ENCODE measurements around the gene TEX29. TPM values are rescaled to one million over a fixed set of nuclear protein-coding genes. Genes with fewer than 3 reads are reported as not detected.

Gene TEX29
- total RNA-seq, 1 experiment from 2014 or later, result not detected

- CTCF ChIA-PET, result no interaction called here
- POLR2A ChIA-PET, result no interaction called here
- intact Hi-C loops (cut with micrococcal nuclease; ENCODE audit: unreplicated experiment) (no loop called here), in situ Hi-C loops (cut with HindIII; ENCODE audit: low pct_unique_long_range_greater_than_20kb, low sequenced_read_pairs) (no loop called here)
- no peaks in the 10 kb centered on the region for H3K36me3 ChIP-seq (ENCODE audit: control insufficient read depth, insufficient read depth, low read length)
- TF ChIP-seq TCF7L2 (IDR thresholded peaks at IDR 0.05; ENCODE audit: low read depth, low read length) (no peak), POLR2AphosphoS5 (IDR thresholded peaks at IDR 0.05; ENCODE audit: low read depth, low read length) (no peak)
- H3K27me3 ChIP-seq (ENCODE audit: control insufficient read depth, insufficient read depth, low read length), result no peaks in the 10 kb centered on the region; the same call in 1 of the 2 replicates
- no TSS peak for BruUV-seq (replicated peaks)
- DNase-seq (ENCODE audit: low read depth, low spot score) (no peak), ATAC-seq (no peak)
- no peaks in the 10 kb centered on the region for H3K4me1 ChIP-seq (ENCODE audit: control insufficient read depth, insufficient read depth, low read length)
- no peaks in the 10 kb centered on the region for H3K9me3 ChIP-seq (ENCODE audit: control insufficient read depth, insufficient read depth, low read depth, low read length)
- H3K27ac ChIP-seq (ENCODE audit: low read length), result no peak overlapping the region
- H3K4me3 ChIP-seq (ENCODE audit: low read depth in 2 of 2, low read length in 2 of 2), result no peak overlapping the region
These were observed 53.0 kb downstream of the TEX29 start for GRCh38 chr13:111373486-111373885.

- CTCF ChIA-PET, result no interaction called here
- Histone ChIP-seq H3K27me3 (ENCODE audit: control insufficient read depth, insufficient read depth, low read length) (no peaks in the 10 kb centered on the region), H3K36me3 (ENCODE audit: control insufficient read depth, insufficient read depth, low read length) (no peaks in the 10 kb centered on the region), H3K9me3 (ENCODE audit: control insufficient read depth, insufficient read depth, low read depth, low read length) (no peaks in the 10 kb centered on the region), H3K4me1 (ENCODE audit: control insufficient read depth, insufficient read depth, low read length) (no peaks in the 10 kb centered on the region), H3K27ac (ENCODE audit: low read length) (no peak overlapping the region), H3K4me3 (ENCODE audit: low read depth in 2 of 2, low read length in 2 of 2) (no peak overlapping the region)
- TF ChIP-seq, protein P1, sequence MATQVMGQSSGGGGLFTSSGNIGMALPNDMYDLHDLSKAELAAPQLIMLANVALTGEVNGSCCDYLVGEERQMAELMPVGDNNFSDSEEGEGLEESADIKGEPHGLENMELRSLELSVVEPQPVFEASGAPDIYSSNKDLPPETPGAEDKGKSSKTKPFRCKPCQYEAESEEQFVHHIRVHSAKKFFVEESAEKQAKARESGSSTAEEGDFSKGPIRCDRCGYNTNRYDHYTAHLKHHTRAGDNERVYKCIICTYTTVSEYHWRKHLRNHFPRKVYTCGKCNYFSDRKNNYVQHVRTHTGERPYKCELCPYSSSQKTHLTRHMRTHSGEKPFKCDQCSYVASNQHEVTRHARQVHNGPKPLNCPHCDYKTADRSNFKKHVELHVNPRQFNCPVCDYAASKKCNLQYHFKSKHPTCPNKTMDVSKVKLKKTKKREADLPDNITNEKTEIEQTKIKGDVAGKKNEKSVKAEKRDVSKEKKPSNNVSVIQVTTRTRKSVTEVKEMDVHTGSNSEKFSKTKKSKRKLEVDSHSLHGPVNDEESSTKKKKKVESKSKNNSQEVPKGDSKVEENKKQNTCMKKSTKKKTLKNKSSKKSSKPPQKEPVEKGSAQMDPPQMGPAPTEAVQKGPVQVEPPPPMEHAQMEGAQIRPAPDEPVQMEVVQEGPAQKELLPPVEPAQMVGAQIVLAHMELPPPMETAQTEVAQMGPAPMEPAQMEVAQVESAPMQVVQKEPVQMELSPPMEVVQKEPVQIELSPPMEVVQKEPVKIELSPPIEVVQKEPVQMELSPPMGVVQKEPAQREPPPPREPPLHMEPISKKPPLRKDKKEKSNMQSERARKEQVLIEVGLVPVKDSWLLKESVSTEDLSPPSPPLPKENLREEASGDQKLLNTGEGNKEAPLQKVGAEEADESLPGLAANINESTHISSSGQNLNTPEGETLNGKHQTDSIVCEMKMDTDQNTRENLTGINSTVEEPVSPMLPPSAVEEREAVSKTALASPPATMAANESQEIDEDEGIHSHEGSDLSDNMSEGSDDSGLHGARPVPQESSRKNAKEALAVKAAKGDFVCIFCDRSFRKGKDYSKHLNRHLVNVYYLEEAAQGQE (IDR thresholded peaks at IDR 0.05; ENCODE audit: insufficient read depth in 1 of 2, low read depth in 2 of 2, low read length in 1 of 2), result no peak
- no peak for TF ChIP-seq SIN3A (IDR thresholded peaks at IDR 0.05; ENCODE audit: borderline replicate concordance, insufficient read depth, low read depth, low read length)
- BruUV-seq (replicated peaks), result no TSS peak
- intact Hi-C loops (cut with micrococcal nuclease; ENCODE audit: unreplicated experiment), result no loop called here
- ATAC-seq (no peak), DNase-seq (ENCODE audit: low read depth, low spot score) (no peak)
- POLR2A ChIA-PET, result no interaction called here
- in situ Hi-C loops (cut with HindIII; ENCODE audit: low pct_unique_long_range_greater_than_20kb, low sequenced_read_pairs), result no loop called here
These were observed 60.0 kb downstream of the TEX29 start for GRCh38 chr13:111380431-111380830.

DNA sequence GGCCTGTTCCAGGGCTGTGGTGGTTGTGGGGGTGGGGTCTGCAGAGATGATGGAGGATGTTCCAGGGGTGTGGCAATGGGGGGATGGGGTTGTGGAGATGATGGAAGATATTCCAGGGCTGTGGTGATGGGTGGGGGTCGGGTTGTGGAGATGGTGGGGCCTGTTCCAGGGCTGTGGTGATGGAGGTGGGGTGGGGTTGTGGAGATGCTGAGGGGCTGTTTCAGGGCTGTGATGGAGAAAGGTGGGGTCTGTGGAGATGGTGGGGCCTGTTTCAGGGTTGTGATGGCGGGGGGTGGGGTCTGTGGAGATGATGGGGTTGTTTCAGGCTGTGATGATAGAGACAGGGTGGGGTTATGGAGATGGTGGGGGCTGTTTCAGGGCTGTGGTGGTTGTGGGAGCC, 62.0 kb downstream of the TEX29 start:
- no peaks in the 10 kb centered on the region for H3K4me1 ChIP-seq (ENCODE audit: control insufficient read depth, insufficient read depth, low read length)
- intact Hi-C loops (cut with micrococcal nuclease; ENCODE audit: unreplicated experiment), result no loop called here
- H3K27ac ChIP-seq (ENCODE audit: low read length), result no peak overlapping the region
- no peaks in the 10 kb centered on the region for H3K27me3 ChIP-seq (ENCODE audit: control insufficient read depth, insufficient read depth, low read length)
- ATAC-seq (no peak), DNase-seq (ENCODE audit: low read depth, low spot score) (no peak)
- H3K36me3 ChIP-seq (ENCODE audit: control insufficient read depth, insufficient read depth, low read length), result no peaks in the 10 kb centered on the region
- POLR2A ChIA-PET, result no interaction called here
- in situ Hi-C loops (cut with HindIII; ENCODE audit: low pct_unique_long_range_greater_than_20kb, low sequenced_read_pairs), result no loop called here
- CTCF ChIA-PET, result no interaction called here
- H3K4me3 ChIP-seq (ENCODE audit: low read depth in 2 of 2, low read length in 2 of 2), result no peak overlapping the region
- TF ChIP-seq, protein P1 (IDR thresholded peaks at IDR 0.05; ENCODE audit: insufficient read depth in 1 of 2, low read depth in 2 of 2, low read length in 1 of 2), result no peak
- TF ChIP-seq CTCF (IDR thresholded peaks at IDR 0.05), result no peak
- no peak for TF ChIP-seq POLR2AphosphoS5 (IDR thresholded peaks at IDR 0.05; ENCODE audit: low read depth, low read length)
- no peak for TF ChIP-seq TCF7L2 (IDR thresholded peaks at IDR 0.05; ENCODE audit: low read depth, low read length)
- TF ChIP-seq SIN3A (IDR thresholded peaks at IDR 0.05; ENCODE audit: borderline replicate concordance, insufficient read depth, low read depth, low read length), result no peak
- BruUV-seq (replicated peaks), result no TSS peak
- no peaks in the 10 kb centered on the region for H3K9me3 ChIP-seq (ENCODE audit: control insufficient read depth, insufficient read depth, low read depth, low read length)
